Glutamatergic neuron (in vitro differentiated cells): ENCODE data around the gene BCAR3. TPM values are rescaled to one million over a fixed set of nuclear protein-coding genes. Genes with fewer than 3 reads are reported as not detected.

Source experiments
- DNase-seq: peaks from one replicate; pipeline ENCODE4 v3.0.0; 2022
- H3K27ac Mint-ChIP-seq: one replicate; pipeline ENCODE4 v1.8.0; 2020; ENCODE audit warnings: mild to moderate bottlenecking, mixed read lengths, inconsistent platforms; ENCODE audit not compliant: unreplicated experiment
- H3K27me3 Mint-ChIP-seq: one replicate; pipeline ENCODE4 v1.8.0; 2020; ENCODE audit warnings: mild to moderate bottlenecking, moderate library complexity, mixed read lengths, inconsistent platforms; ENCODE audit not compliant: unreplicated experiment
- H3K36me3 Mint-ChIP-seq: one replicate; pipeline ENCODE4 v1.8.0; 2020; ENCODE audit warnings: mild to moderate bottlenecking, mixed read lengths, inconsistent platforms; ENCODE audit not compliant: unreplicated experiment
- H3K4me1 Mint-ChIP-seq: one replicate; pipeline ENCODE4 v1.8.0; 2020; ENCODE audit warnings: mild to moderate bottlenecking, low read depth, mixed read lengths, inconsistent platforms; ENCODE audit not compliant: unreplicated experiment
- H3K4me3 Mint-ChIP-seq: one replicate; pipeline ENCODE4 v1.8.0; 2020; ENCODE audit warnings: mild to moderate bottlenecking, mixed read lengths, inconsistent platforms; ENCODE audit not compliant: unreplicated experiment
- H3K9me3 Mint-ChIP-seq: one replicate; pipeline ENCODE4 v1.8.0; 2020; ENCODE audit warnings: mild to moderate bottlenecking, moderate library complexity, mixed read lengths, inconsistent platforms; ENCODE audit not compliant: unreplicated experiment
- total RNA-seq: library from RNA; stranded (reverse); fragmentation: NEBNext Ultra II Directional; extraction: Animal tissue kit (Norgen Biotek cat#: 25700); gene quantifications from one replicate; pipeline ENCODE4 v1.2.1, GENCODE V29; 2021; ENCODE audit not compliant: unreplicated experiment
- TF ChIP-seq, protein P1 (sequence below): fragments of 200-600 bp; sonication (generic); IDR thresholded peaks from one replicate; pipeline ENCODE4 v1.5.0; 2021; ENCODE audit not compliant: partially characterized antibody, unreplicated experiment

BCAR3 gene
- total RNA-seq, 1 donor from 2014 or later: 12.8 TPM

- TF ChIP-seq, protein P1, sequence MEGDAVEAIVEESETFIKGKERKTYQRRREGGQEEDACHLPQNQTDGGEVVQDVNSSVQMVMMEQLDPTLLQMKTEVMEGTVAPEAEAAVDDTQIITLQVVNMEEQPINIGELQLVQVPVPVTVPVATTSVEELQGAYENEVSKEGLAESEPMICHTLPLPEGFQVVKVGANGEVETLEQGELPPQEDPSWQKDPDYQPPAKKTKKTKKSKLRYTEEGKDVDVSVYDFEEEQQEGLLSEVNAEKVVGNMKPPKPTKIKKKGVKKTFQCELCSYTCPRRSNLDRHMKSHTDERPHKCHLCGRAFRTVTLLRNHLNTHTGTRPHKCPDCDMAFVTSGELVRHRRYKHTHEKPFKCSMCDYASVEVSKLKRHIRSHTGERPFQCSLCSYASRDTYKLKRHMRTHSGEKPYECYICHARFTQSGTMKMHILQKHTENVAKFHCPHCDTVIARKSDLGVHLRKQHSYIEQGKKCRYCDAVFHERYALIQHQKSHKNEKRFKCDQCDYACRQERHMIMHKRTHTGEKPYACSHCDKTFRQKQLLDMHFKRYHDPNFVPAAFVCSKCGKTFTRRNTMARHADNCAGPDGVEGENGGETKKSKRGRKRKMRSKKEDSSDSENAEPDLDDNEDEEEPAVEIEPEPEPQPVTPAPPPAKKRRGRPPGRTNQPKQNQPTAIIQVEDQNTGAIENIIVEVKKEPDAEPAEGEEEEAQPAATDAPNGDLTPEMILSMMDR: no peak
These were observed 70.0 kb downstream of the BCAR3 start for GRCh38 chr1:93611668-93612067.

GRCh38 chr1:93609536-93609935 lies 72.1 kb downstream of the BCAR3 start:
- H3K9me3 Mint-ChIP-seq: peaks cover 29% of the 10 kb centered on the region
- H3K4me3 Mint-ChIP-seq: peak overlapping the region; percentile 40
- peaks cover 9% of the 10 kb centered on the region for H3K36me3 Mint-ChIP-seq
- peaks cover 15% of the 10 kb centered on the region for H3K27me3 Mint-ChIP-seq
- TF ChIP-seq, protein P1: no peak
- peaks cover 88% of the 10 kb centered on the region for H3K4me1 Mint-ChIP-seq
- peak overlapping the region; percentile 75 for H3K27ac Mint-ChIP-seq
- DNase-seq: no peak

More at GRCh38 chr1:93611668-93612067, 70.0 kb downstream of the BCAR3 start:
- Mint-ChIP-seq H3K4me1 (peaks cover 89% of the 10 kb centered on the region), H3K36me3 (peaks cover under 1% of the 10 kb centered on the region), H3K4me3 (peak overlapping the region; percentile 57), H3K27ac (peak overlapping the region; percentile 55), H3K27me3 (peaks cover 17% of the 10 kb centered on the region), H3K9me3 (peaks cover 18% of the 10 kb centered on the region)
- DNase-seq: no peak

GRCh38 chr1:93608187-93609109 lies 73.2 kb downstream of the BCAR3 start:
- Mint-ChIP-seq H3K36me3 (peaks cover 9% of the 10 kb centered on the region), H3K4me1 (peaks cover 88% of the 10 kb centered on the region), H3K9me3 (peaks cover 31% of the 10 kb centered on the region), H3K4me3 (no peak overlapping the region), H3K27ac (peak overlapping the region; percentile 75), H3K27me3 (peaks cover 16% of the 10 kb centered on the region)
- no peak for DNase-seq
- TF ChIP-seq, protein P1: no peak

- no peak for DNase-seq
- H3K9me3 Mint-ChIP-seq: peaks cover 33% of the 10 kb centered on the region
- H3K27ac Mint-ChIP-seq: peak overlapping the region; percentile 75
- peaks cover 84% of the 10 kb centered on the region for H3K4me1 Mint-ChIP-seq
- H3K36me3 Mint-ChIP-seq: peaks cover 9% of the 10 kb centered on the region
- H3K27me3 Mint-ChIP-seq: peaks cover 20% of the 10 kb centered on the region
- TF ChIP-seq, protein P1: no peak
- no peak overlapping the region for H3K4me3 Mint-ChIP-seq
These were observed 73.8 kb downstream of the BCAR3 start for GRCh38 chr1:93607814-93608186.
